GM06990 (cell line): Measurements from ENCODE around the gene IL6.
"Not testable (repeated sequence)": the region's sequence is repeated elsewhere in the genome, so short reads cannot be mapped to it uniquely, and the experiment has no call there.

ENCODE experiments used
- DNase-seq: peaks from one replicate; pipeline ENCODE4 v3.0.0-alpha.2; 2011; ENCODE audit not compliant: insufficient read length; ENCODE audit errors: extremely low read depth
- H3K27me3 ChIP-seq: replicated peaks from 2 replicates; pipeline ENCODE4 v1.6.0; 2011; ENCODE audit warnings: low read length; ENCODE audit not compliant: control insufficient read depth, insufficient read depth
- H3K36me3 ChIP-seq: 2 replicates; pipeline ENCODE4 v1.5.1; 2011; ENCODE audit warnings: low read length; ENCODE audit not compliant: control insufficient read depth, insufficient read depth
- H3K4me3 ChIP-seq: replicated peaks from 2 replicates; pipeline ENCODE4 v1.5.1; 2011; ENCODE audit warnings: low read depth, mild to moderate bottlenecking, control low read depth, low read length
- CTCF ChIP-seq: IDR thresholded peaks from 2 replicates; pipeline ENCODE4 v1.5.1; 2011; ENCODE audit warnings: low read length, control low read depth, mild to moderate bottlenecking, inconsistent platforms; ENCODE audit not compliant: insufficient read depth, poor library complexity, severe bottlenecking

IL6 gene

GRCh38 chr7:22726907-22727713 is at the start of gene IL6:
IL6 (plus strand) TSS chr7:22727200; CDS start chr7:22727263, 63 bp downstream.
- H3K27me3 ChIP-seq = no peaks in the 10 kb centered on the region
- DNase-seq = no peak
- no peak within 1 kb of the TSS for H3K4me3 ChIP-seq
- TF ChIP-seq CTCF = no peak
- no peaks in the 10 kb centered on the region for H3K36me3 ChIP-seq

GRCh38 chr7:22677263-22677662 is 49.7 kb upstream of the IL6 start:
- H3K4me3 ChIP-seq, H3K36me3 ChIP-seq, H3K27me3 ChIP-seq, DNase-seq: not testable (repeated sequence)

GRCh38 chr7:22677680-22678079 is 49.3 kb upstream of the IL6 start:
- no peak for DNase-seq

GRCh38 chr7:22680482-22680911 is 46.5 kb upstream of the IL6 start:
- DNase-seq = no peak
- Histone ChIP-seq H3K4me3 (no peak overlapping the region), H3K36me3 (no peaks in the 10 kb centered on the region), H3K27me3 (no peaks in the 10 kb centered on the region)
- no peak for TF ChIP-seq CTCF

More at GRCh38 chr7:22677680-22678079, 49.3 kb upstream of the IL6 start:
- H3K4me3 ChIP-seq = no peak overlapping the region
- H3K27me3 ChIP-seq = no peaks in the 10 kb centered on the region
- no peaks in the 10 kb centered on the region for H3K36me3 ChIP-seq
- no peak for TF ChIP-seq CTCF

GRCh38 chr7:22681312-22681711 is 45.7 kb upstream of the IL6 start:
- no peak for TF ChIP-seq CTCF
- Histone ChIP-seq H3K27me3 (no peaks in the 10 kb centered on the region), H3K4me3 (no peak overlapping the region), H3K36me3 (no peaks in the 10 kb centered on the region)
- no peak for DNase-seq

- Histone ChIP-seq H3K4me3 (no peak overlapping the region), H3K27me3 (no peaks in the 10 kb centered on the region), H3K36me3 (no peaks in the 10 kb centered on the region)
- DNase-seq = no peak
- TF ChIP-seq CTCF = no peak
These were observed 44.9 kb upstream of the IL6 start for GRCh38 chr7:22681852-22682657.
